Right ventricle myocardium inferior (tissue), 1 donor: ENCODE measurements around the gene MIER1. TPM values are rescaled to one million over a fixed set of nuclear protein-coding genes. Genes with fewer than 3 reads are reported as not detected.
A peak's percentile ranks its signal among the peaks of the same experiment; 100 is the strongest.
"Not testable (repeated sequence)": the region's sequence is repeated elsewhere in the genome, so short reads cannot be mapped to it uniquely, and the experiment has no call there.

Experiments used
- ATAC-seq: fragments of 200-7000 bp; cut with Tn5 transposase; one replicate; pipeline ENCODE4 v1.9.1; 2020; ENCODE audit warnings: mild to moderate bottlenecking, moderate library complexity
- DNase-seq: peaks from one replicate; pipeline ENCODE4 v3.0.0; 2021; ENCODE audit errors: missing footprints
- intact Hi-C: fragments of 100-400 bp; cut with DNase I; formaldehyde crosslinking; loops from one replicate; pipeline ENCODE4 v1.11.0; 2022
- total RNA-seq: library from RNA; stranded (reverse); fragmentation: NEBNext Ultra II Directional; extraction: Animal tissue kit (Norgen Biotek cat#: 25700); gene quantifications from one replicate; pipeline ENCODE4 v1.2.1, GENCODE V29; 2021
- donor health status: DM: no; HTN: yes; CAD: no; lungs with severe emphysema.

Gene MIER1
- total RNA-seq, 1 donor from 2014 or later: 18.4 TPM

DNA sequence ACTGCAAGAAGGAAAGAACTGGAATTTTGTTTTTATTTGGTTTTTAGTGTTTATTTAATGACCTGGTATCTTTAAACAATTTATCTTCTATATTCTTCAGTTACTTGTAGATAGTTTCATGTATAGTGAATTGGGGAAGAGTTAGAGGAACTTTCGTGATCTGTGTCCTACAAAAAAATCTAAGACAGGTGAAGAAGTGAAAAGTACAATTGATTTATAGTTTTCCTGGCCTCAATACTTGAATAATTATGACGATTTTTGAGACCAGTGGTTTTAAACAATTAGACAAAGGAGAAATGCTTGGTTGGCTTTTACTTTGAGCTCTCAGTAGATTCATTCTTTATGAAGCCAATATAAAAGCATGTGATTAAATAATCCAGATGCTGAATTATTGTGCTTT is 7.5 kb downstream of the MIER1 start:
- DNase-seq (no peak), ATAC-seq (no peak)
- intact Hi-C loops: no loop called here

GRCh38 chr1:66933887-66934700 is 9.3 kb downstream of the MIER1 start:
- intact Hi-C loops: no loop called here
- ATAC-seq: no peak
- no peak for DNase-seq

DNA sequence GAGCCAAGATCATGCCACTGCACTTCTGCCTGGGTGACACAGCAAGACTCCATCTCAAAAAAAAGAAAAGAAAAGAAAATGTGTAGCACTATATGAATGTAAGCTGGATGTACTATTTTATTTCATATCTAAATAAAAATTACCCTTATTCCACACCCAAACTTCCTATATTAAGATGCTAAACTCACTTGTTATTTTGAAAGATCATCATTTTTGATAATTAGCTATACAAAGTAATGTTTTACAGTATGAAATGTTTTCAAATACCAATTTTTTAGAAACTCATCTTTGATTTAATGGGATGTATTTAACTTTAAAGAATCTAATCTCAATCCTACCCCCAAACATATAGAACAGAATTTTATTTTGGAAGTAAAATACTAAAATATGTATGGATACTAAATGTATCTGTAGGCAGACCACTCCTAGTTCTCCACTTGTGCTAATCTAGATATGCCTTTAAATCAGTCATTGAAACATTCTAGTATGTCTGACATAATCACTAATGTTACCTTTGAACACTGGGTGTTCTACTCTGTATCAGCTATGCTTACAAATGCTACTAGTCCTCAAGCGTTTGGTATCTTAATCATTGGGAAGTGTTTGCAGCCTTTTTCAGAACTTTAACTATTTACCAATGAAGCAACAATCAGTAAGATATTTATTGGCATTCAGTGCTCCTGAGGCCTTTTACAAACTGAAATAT is 12.9 kb downstream of the MIER1 start:
- DNase-seq: no peak
- intact Hi-C loops: no loop called here
- ATAC-seq: no peak

- DNase-seq (no peak), ATAC-seq (no peak)
- intact Hi-C loops: no loop called here
Measured at GRCh38 chr1:66938613-66939012, 13.8 kb downstream of the MIER1 start.

DNA sequence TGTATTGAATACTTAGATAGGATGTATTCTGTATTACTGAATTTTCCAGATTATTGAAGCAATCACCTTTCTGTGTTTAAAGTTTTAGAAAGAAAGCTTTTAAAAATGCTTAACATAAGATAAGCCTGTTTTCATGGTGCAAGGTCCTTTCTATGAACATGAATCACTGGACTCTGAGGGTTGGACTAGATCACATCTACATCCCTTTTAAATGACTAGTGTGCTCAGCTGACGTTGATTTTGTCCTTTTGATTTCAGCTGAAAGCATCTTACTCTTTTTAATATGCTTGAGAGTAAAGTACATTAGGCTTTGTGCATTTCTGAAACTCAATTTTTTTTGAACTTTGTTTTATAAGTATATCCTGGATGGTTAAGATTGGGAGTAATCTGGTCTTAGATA is 16.2 kb downstream of the MIER1 start:
- DNase-seq (no peak), ATAC-seq (no peak)
- intact Hi-C loops: no loop called here

DNA sequence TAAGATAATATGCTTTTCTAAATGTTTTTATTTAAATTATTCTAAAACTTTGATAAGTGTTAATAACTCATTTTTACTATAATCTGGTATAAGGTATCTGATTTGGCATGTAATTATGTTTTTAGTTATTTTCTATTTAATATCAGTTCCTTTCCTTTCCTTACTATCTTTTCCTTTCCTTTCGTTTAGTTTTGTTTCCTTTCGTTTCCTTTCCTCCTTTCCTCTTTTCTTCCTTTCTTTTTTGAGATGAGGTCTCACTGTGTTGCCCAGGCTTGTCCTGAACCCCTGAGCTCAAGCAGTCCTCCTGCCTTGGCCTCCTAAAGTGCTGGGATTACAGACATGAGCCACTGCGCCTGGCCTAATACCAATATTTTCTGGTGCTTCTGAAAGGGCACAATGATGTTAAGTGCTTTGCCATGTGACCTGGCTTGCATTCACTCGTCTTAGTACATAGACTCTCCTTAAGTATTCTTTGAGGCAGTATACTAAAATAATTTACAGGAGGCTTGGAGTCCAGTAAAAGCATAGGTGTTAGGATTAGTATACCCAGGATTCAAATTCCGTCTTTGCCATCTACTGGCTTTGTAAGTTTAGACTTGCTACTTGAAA is 18.7 kb downstream of the MIER1 start:
- intact Hi-C loops: no loop called here

DNA sequence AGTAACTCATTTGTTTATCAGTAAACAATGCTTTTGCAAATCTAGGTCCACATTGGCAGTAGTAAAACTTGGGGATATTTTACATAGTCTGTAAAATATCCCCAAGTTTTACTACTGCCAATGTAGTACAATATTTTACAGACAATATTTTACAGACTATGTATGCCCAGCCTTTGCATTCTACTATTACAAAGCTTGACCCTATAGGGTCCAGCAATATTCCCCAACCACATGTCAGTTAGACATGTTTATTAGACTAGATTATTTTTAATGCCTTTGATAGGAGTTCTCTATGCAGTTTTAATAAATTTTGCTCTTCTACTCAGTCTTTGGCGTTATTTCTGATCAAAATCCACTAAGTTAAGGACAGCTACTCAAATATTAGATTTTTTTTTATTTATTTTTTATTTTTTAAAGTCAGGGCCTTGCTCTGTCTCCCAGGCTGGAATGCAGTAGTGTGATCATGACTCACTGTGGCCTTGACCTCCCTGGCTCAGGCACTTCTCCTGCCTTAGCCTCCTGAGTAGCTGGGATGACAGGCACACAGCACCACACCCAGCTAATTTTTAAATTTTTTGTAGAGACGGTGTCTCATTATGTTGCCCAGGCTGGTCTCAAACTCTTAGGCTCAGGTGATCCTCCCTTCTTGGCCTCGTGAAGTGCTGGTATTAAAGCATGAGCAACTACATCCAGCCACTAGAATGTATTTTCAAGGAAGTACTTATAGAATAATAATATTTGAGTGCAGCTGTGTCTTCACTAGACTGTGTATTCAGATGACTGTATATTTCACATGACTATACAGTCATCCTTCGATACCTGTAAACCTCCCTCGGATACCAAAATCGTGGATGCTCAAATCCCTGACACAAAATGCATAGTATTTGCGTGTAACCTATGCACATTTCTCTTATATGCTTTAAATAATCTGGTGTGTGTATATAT is 19.8 kb downstream of the MIER1 start:
- ATAC-seq: peak; percentile 34
- DNase-seq: no peak
- intact Hi-C loops: no loop called here

More for the DNA sequence above, 18.7 kb downstream of the MIER1 start:
- no peak for ATAC-seq
- no peak for DNase-seq

DNA sequence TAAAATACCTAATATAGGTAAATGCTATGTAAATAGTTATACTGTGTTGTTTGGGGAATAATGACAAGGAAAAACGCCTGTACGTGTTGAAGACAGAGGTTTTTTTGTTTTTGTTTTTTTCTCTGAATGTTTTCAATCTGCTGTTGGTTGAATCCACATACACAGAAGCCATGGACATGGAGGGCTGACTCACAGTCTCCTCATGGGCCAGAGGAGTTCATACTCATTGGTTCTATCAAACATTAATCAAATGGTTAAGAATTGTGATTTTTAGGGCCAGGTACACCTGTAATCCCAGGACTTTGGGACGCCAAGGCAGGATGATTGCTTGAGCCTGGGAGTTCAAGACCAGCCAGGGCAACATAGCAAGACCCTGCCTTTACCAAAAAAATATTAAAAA is 20.5 kb downstream of the MIER1 start:
- DNase-seq (no peak), ATAC-seq (no peak)
- intact Hi-C loops: no loop called here

DNA sequence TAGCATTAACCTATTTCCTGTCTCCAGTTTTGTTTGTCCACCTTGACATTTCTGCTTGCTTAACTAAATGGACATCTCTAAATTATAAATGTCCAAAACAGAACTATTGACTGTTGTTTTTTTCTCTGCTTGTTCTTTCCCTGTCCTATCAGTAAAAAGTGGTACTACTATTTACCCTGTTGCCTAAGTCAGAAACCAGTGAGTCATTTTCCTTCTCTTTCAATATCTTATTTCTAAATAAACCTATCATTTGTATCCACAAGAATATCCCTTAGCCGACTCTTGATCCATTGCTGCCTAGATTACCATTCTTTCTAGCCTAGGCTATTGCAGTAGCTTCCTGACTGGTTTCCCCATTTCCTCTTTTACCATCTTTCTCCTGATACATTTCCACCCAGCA is 22.5 kb downstream of the MIER1 start:
- intact Hi-C loops: no loop called here
- DNase-seq (no peak), ATAC-seq (no peak)

- DNase-seq: no peak
- no peak for ATAC-seq
- intact Hi-C loops: no loop called here
Measured at GRCh38 chr1:66951513-66951912, 26.7 kb downstream of the MIER1 start.

- intact Hi-C loops: no loop called here
- ATAC-seq: no peak
- DNase-seq: no peak
Measured at GRCh38 chr1:66954208-66954607, 29.4 kb downstream of the MIER1 start.

- intact Hi-C loops: no loop called here
- no peak for ATAC-seq
Measured at GRCh38 chr1:66957938-66958337, 33.1 kb downstream of the MIER1 start.

GRCh38 chr1:66966188-66966873 is 41.5 kb downstream of the MIER1 start:
- DNase-seq, intact Hi-C loops, ATAC-seq: not testable (repeated sequence)

More at GRCh38 chr1:66957938-66958337, 33.1 kb downstream of the MIER1 start:
- DNase-seq: no peak

DNA sequence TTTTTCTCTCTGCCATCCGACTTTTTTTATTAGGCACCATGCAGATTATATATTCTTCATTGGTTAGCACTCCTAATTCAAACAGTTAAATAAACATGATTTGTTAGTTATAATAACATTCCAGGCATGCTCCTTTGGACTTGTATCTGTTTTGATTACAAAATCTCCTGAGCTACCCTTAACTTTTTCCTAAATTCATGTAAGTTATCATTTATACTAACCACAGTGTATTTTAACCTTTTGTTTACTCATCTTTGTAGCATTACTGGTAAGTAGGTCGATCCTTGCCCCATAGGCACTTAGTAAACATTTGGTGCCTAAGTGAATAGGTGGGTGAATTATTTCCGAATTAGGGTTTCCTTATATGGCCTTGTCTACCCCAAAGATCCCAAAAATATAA is 43.8 kb downstream of the MIER1 start:
- DNase-seq (no peak), ATAC-seq (no peak)
- intact Hi-C loops: no loop called here

DNA sequence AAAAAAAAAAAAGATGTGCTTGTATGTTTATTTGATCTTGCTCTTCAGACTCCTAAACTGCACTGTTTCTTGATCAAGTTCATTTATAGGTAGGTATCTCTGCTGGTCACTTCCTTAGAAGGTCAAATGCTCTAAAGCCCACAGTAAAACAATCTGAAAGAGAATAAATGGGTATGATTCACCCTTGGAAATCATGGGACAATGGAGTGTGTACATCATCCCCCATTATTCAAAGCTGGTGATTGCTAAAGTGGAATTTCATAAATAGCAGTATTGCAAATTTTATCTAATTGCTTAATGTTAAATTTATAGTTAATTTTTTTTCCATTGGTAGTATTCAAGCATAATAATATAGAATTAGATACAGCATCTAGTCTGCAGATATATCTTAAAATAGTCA is 53.4 kb downstream of the MIER1 start:
- intact Hi-C loops: no loop called here
- no peak for ATAC-seq
- no peak for DNase-seq

DNA sequence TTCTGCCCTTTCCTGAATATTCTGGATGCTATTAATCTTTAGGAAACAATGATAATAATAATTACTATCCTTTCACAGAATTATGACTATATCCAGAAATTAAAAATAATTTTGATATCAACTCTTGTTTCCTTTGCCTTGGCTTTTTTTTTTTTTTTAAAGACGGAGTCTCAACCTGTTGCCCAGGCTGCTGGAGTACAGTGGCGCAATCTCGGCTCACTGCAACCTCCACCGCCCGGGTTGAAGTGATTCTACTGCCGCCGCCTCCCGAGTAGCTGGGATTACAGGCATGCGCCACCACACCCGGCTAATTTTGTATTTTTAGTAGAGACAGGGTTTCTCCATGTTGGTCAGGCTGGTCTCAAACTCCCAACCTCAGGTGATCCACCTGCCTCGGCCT is 54.8 kb downstream of the MIER1 start:
- intact Hi-C loops, ATAC-seq, DNase-seq: not testable (repeated sequence)

- no peak for ATAC-seq
- intact Hi-C loops: no loop called here
- DNase-seq: no peak
Measured at GRCh38 chr1:66980745-66981367, 56.1 kb downstream of the MIER1 start.

- intact Hi-C loops: no loop called here
- ATAC-seq (no peak), DNase-seq (no peak)
Measured at GRCh38 chr1:66981679-66982078, 56.9 kb downstream of the MIER1 start.
